GM18511 (cell line): Measurements from ENCODE around the gene EI24.

Source experiments
- ATAC-seq: cut with Tn5 transposase; IDR thresholded peaks from one replicate; pipeline ENCODE4 v1.9.1; 2021; ENCODE audit warnings: mild to moderate bottlenecking, moderate library complexity; ENCODE audit not compliant: unreplicated experiment

Gene EI24

DNA sequence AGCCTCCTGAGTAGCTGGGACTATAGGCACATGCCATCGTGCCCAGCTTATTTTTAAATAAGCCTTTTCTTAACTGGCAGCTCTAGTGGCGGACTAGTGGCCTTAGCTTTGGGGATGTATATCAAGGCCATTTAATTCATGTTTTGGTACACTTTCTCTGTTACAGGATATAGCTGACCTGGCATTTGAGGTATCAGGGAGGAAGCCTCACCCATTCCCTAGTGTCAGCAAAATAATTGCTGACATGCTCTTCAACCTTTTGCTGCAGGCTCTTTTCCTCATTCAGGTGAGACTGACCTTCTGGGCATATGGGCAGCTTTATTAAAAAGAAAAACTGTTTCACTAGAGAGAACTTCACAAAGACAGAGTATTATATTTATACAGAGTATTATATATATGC is 9.5 kb downstream of the EI24 start:
- no peak for ATAC-seq

DNA sequence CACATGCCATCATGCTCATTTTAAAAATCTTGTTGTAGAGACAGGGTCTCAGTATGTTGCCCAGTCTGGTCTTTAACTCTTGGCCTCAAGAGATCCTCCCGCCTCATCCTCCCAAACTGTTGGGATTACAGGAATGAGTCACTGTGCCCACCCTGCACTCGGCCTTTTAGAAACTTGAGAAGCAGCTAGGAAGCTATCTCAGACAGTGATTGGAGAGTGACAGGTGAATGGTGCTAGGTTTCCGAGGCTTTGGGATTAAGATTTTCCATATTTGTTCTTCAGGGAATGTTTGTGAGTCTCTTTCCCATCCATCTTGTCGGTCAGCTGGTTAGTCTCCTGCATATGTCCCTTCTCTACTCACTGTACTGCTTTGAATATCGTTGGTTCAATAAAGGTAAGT is 10.5 kb downstream of the EI24 start:
- ATAC-seq = no peak

- no peak for ATAC-seq
Measured at GRCh38 chr11:125583496-125583895, 14.2 kb downstream of the EI24 start.

DNA sequence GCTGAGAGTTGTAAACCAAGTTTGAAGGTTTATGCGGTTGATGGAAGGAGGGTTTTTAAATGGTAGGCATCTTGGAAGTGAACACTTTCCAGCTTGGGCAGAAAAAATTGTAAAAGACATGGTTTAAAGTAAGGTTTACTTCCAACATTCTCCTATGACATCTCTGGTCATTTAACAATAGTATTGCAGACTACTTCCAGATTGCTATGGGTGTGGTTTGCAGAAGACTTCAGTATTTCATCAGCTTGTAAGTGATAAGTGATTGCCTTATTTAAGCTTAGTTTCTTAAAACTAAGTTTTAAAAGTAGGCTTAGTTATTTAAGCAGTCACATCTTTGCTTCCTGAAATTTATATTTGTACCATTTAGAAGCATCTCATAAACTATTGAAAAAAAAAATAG is 16.2 kb downstream of the EI24 start:
- ATAC-seq = no peak

DNA sequence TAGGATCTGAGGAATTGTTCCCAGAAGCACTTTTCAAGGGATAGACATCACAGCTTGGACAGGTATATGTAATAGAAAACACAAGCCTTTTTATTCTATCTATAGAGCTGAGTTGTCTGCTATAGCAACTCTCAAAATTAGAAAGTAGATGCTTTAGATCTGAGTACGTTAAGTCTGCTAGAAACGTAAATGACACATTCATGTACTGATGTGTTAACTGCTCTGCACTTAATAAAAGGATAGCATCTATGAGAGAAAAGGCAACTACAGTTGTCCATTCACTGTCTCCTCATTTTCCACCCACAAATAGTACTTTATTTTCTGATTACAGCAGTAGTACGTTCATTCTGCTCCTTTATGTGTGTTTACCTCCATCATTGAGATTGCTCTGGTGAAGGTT is 17.3 kb downstream of the EI24 start:
- ATAC-seq = no peak

- ATAC-seq = no peak
Measured at GRCh38 chr11:125587480-125587879, 18.2 kb downstream of the EI24 start.

DNA sequence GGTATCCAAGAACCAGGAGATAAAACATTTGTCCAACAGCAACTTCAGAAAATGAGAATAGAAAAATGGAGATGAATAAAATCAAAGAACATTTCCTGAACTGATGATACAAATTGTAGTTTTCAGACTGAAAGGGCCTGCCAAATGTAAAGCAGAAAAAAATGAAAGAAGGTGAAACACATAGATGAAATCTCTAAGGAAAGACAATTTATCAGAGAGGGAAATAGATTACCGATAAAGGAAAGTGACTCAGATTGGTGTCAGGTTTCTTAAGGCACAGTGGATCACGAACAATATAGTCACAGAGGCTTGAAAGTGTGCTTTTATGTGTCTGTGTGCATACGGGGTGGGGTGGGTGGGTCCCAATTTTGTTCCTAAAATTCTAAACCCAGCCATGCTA is 19.2 kb downstream of the EI24 start:
- ATAC-seq = no peak

DNA sequence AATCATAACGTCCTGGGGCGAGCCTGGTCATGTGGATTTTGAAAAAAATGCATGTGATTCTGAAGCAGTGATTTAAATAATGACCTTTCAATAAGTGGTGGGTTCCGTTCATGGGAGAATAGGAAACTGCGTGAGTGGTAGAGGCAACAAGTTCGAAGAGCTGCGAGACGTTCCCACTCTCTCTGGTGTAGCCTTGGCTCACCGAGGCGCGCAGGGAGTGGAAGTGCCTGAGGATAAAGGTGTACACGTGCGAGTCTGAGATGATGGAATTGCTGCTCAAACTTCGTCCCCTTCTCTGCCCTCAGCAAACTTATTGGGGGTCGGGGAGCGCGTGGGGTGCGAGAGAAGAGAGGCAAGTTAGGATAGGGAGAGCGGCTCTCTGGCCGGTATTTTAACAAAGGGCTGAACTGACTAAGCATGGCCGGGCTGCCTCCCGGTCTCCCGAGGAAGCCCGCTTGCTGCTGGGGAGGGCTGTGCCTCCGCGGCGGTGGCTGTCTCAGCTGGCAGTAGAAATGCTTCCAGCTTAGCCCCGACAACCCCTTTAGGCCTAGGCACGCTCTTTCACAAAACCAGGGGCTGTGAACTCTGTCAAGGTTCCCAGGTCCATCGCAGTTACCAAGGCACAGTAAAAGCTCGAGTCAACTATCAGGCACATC is 22.5 kb downstream of the EI24 start:
- peak; percentile 28 for ATAC-seq

- ATAC-seq = peak; percentile 96
Measured at GRCh38 chr11:125592305-125593113, 23.2 kb downstream of the EI24 start, which contains the start of gene STT3A. TSS of gene STT3A (plus strand) at chr11:125592852. CDS start at chr11:125595916, 3,064 bp downstream.

DNA sequence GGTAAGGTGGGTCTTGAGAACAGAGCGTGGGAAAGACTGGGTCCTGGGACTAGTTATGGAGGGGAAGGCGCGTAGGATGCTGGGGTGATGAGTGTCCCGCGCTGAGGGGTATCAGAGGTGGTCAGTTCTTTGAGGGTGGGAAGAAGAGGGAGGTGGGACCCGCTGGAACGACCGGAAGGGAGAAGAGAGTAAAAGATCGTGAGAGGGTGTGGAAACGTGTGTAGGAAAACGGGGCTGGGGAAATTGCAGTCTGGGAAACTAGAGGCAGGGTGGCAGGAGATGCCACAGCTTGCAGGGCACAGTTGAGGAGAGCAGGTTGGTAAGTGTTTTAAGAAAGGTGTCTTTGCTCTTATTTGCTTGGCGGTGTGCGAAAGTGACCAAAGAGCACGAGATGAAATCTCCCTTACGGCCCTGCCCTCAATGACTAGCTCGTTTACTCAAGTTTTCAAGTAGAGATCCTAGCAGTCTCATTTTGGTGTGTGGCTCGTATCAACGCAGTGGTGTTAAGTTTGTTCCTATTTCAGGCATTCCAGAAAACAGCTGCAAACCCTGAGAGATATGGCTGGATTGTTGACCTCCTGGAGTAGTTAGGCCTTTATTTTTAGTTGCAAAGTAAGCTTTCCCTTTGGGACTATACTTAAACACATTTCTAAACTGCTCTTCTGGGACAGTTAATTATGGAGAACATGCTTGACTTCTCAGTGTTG is 24.0 kb downstream of the EI24 start:
- peak; percentile 0 for ATAC-seq

DNA sequence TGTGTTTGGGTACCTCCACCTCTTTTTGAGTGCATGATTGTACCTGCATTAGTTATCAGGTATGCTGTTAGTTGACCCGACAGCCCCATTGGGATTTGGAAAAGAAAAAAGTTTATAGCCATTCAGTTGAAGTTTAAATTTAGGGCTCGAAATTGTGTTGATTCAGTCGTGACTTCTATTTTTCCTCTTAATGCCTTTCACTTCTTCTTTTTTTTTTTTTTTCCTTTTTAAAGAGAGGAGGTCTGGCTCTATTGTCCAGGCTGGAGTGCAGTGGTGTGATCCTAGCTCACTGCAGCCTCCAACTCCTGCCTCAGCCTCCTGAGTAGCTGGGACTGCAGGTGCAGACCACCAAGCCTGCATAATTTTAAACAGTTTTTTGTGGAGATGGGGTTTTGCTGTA is 25.7 kb downstream of the EI24 start:
- ATAC-seq = no peak

DNA sequence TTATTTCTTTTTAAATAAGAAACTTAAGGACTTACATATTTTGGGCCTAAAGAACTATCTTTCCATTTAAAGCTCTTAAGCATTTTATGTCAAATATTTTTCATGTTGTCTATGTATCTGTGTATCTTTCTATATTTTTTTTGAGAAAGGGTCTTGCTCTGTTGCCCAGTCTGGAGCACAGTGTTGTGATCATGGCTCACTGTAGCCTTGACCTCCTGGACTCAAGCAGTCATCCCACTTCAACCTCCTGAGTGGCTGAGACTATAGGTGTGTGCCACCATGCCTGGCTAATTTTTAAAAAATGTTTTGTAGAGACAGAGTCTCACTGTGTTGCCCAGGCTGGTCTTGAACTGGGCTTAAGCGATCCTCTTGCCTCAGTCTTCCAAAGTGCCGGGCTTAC is 31.4 kb downstream of the EI24 start:
- ATAC-seq = no peak

DNA sequence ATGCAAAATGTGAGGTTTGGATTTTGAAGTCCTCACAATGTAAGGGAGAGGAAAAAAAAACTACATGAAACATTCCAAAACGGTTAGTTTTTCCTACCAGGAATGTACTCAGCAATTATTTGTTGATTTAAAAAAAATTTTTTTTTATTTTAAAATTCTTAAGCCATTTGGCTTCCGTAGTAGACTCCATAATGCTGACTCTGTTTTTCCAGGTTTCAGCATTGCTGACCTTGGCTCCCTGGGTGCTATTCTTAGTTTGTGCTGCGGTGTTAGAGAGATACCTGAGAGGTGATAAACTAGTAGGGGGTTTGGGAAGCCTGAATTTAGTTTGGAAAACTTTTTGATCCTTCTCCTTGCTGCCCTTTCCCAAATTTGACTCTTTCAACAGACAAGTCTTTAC is 33.9 kb downstream of the EI24 start:
- ATAC-seq = no peak

GRCh38 chr11:125605417-125605816 is 36.1 kb downstream of the EI24 start:
- no peak for ATAC-seq

- ATAC-seq = no peak
Measured at GRCh38 chr11:125609545-125609944, 40.3 kb downstream of the EI24 start.

DNA sequence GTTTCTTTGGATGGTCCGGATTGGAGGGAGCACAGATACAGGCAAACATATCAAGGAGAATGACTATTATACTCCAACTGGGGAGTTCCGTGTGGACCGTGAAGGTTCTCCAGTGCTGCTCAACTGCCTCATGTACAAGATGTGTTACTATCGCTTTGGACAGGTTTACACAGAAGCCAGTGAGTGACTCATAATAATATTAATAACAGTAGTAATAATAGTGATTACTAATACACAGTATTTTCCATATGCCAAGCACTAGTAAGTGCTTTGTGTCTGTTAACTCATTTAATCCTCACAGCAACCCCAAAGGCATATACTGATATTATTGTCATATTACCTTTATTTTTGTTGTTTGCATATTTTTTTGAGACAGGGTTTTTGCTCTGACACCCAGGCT is 49.1 kb downstream of the EI24 start:
- ATAC-seq = no peak

DNA sequence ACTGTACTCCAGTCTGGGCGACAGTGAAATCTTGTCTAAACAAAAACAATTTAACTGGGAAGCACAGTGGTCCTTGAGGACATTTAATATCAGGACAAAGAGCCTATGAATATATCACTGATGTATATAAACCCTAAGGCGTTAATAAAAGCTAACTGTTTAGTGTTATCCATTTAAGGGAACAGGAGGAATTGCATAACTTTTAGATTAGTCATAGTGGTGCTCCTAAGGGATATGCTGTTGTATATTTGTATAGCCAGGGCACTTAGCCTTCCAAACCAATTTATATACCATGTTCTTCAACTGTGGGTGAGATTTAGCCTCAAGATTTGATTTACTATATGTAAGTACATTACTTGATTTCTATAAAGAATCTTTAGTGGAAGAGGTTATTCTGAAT is 52.7 kb downstream of the EI24 start:
- ATAC-seq = no peak

DNA sequence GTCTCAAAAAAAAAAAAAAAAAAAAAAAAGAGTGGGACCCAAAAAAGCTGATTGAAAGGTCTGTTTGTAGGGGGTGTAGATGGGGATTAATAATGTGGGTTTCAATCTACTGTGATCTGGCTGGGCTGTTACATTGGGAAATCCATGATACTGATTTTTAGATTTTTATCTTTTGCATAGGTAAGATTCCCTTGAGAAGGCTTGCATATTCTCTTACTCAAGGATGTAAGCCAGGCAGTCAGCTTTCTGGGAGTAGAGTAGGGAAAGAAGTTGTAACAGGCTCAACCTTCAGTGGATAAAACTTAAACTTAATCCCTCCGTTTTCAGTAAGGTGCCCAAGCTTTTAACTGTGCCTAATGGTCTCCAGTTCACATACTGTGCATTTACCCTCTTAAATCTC is 53.8 kb downstream of the EI24 start:
- ATAC-seq = no peak

DNA sequence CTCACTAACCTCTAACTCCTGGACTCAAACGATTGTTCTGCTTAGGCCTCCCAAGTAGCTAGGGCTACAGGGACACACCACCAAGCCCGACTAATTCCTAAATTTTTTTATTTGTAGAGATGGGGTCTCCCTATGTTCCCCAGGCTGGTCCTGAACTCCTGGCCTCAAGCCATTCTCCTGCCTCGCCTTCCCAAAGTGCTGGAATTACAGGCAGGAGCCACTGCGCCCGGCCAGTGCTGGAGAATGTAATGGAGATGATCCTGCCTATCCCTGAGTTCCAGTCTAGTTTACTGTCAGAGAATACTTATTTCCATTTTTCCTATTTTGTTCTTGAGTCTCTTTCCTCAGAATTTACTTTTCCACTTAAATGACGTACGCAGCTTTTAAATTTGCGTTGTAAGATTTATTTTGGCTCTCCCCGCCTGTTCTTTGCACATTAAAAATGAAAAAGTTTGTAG is 55.5 kb downstream of the EI24 start, which contains the start of gene CHEK1:
TSS of gene CHEK1 (plus strand) at position 408 of the 458 bp plus-strand sequence. CDS start 1,606 bp downstream, outside the sequence.
- ATAC-seq = no peak

DNA sequence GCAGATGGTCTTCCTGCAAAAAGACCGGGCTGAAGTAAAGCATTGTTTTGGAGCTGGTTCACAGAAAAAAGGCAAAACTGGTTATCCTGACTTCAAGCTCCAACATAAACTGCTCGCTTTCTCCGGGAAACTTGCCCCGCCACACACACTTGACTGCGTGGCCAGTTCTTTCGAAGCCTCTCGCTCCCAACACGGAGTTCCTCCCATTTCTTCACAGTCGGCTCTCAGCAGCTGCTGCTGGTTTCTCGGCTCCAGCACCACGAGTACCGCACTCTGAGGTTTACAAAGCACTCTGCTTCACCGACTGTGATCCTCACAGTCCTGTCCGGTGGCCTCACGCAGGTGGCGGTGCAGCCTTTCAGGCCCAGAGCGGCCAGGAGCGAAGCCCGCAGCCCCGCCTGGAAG is 56.0 kb downstream of the EI24 start:
- ATAC-seq = no peak

DNA sequence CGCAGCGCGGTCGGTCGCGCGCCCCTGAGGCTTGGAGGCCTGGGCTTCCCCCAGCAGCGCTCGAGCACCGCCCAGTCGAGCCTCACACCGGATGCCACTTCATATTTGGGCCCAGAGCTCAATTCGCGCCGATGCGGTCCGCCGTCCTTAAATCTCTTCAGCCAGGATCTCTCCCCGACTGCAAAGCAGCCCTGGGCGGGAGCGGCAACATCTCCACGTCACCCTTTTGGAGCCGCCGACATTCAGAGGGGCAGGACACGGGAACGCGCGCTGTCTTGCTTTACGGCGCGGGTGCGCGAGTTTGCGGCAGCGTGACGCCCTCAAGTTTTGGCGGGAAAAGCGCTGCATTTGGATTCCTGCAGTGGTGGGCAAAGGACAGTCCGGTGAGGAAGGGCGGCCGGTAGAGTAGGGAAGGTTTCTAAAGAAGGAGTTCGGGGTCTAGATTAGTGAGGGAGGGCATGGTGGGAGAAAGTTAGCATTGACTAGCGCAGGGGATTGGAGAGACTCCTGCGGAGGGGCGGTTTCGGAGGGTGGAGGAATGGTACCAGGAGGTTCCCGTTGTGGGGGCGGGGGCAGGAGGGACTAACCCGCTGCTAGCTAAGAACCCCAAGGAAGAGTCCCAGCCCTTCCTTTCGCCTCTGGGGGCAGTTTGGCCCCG is 56.5 kb downstream of the EI24 start:
- peak; percentile 89 for ATAC-seq
